HepG2 (cell line): ENCODE data around the gene CNPPD1. TPM values are rescaled to one million over a fixed set of nuclear protein-coding genes. Genes with fewer than 3 reads are reported as not detected.

Experiments used
- ATAC-seq: fragments of 200-7000 bp; cut with Tn5 transposase; 3 replicates; pipeline ENCODE4 v1.9.1; 2020; ENCODE audit warnings: mild to moderate bottlenecking, moderate library complexity
- BruUV-seq: library from RNA; stranded (reverse); fragments of 400-500 nt; replicated peaks from 2 replicates; lab custom pipeline; 2021; lab: Mats Ljungman, UMichigan
- CTCF ChIA-PET: fragments of 300-600 bp; formaldehyde crosslinking; extraction: SDS; loops from one replicate; lab custom pipeline; 2021; ENCODE audit warnings: low total read pairs, inconsistent platforms, low intra/inter-chr PET ratio; lab: Yijun Ruan, JAX
- POLR2A ChIA-PET: fragments of 350-600 bp; sonication (Branson Sonifier 250); formaldehyde crosslinking; loops from one replicate; lab custom pipeline; 2020; ENCODE audit warnings: antibody characterized with exemption, inconsistent platforms; lab: Yijun Ruan, JAX
- DNase-seq: peaks from one replicate; pipeline ENCODE4 v3.0.0-alpha.2; 2015; ENCODE audit warnings: low spot score
- FAIRE-seq: peaks from 3 replicates; lab custom pipeline; 2011; peaks lifted over from hg19 to GRCh38; lab: Jason Lieb, UNC
- H2AFZ ChIP-seq: one replicate; pipeline ENCODE4 v1.6.1; 2011; ENCODE audit warnings: low read length, inconsistent platforms
- H3K27ac ChIP-seq: fragments of 300-600 bp; 3 replicates; pipeline ENCODE4 v1.8.0; 2011; ENCODE audit warnings: mixed run types, mild to moderate bottlenecking, mixed read lengths, low read length, inconsistent platforms; ENCODE audit not compliant: insufficient read depth; ENCODE audit errors: extremely low read length
- H3K27me3 ChIP-seq, 2 experiments: fragments of 200-600 bp in 1 of 2; 2 replicates in 1 of 2; 3 replicates in 1 of 2; pipeline versions ENCODE4 v1.6.0 to v1.8.0; 2011; ENCODE audit warnings: low read length in 2 of 2, mild to moderate bottlenecking in 2 of 2, moderate library complexity in 2 of 2, inconsistent platforms in 1 of 2; ENCODE audit not compliant: insufficient read depth in 2 of 2, control insufficient read depth in 1 of 2
- H3K36me3 ChIP-seq, 2 experiments: fragments of 200-600 bp in 1 of 2; replicated peaks in 1 of 2; 2 replicates in 1 of 2; 3 replicates in 1 of 2; pipeline versions ENCODE4 v1.5.1 to v1.8.0; 2011; ENCODE audit warnings: low read length in 2 of 2, inconsistent platforms in 1 of 2; ENCODE audit not compliant: insufficient read depth in 2 of 2, control insufficient read depth in 1 of 2
- H3K4me1 ChIP-seq: 2 replicates; pipeline ENCODE4 v1.5.1; 2012; ENCODE audit warnings: low read length, inconsistent platforms; ENCODE audit not compliant: insufficient read depth
- H3K4me2 ChIP-seq: 2 replicates; pipeline ENCODE4 v1.6.0; 2011; ENCODE audit warnings: low read depth, low read length, inconsistent platforms
- H3K4me3 ChIP-seq, 3 experiments: fragments of 200-600 bp in 1 of 3; sonication (generic), shearing (Covaris generic) in 1 of 3; replicated peaks in 1 of 3; 2 replicates each; pipeline ENCODE4 v1.5.1; 2011 to 2016; ENCODE audit warnings: low read length in 3 of 3, inconsistent platforms in 2 of 3, low read depth in 2 of 3, mild to moderate bottlenecking in 2 of 3, control low read depth in 1 of 3, mixed read lengths in 1 of 3; ENCODE audit not compliant: insufficient read depth in 1 of 3
- H3K79me2 ChIP-seq: one replicate; pipeline ENCODE4 v1.6.1; 2011; ENCODE audit warnings: low read length, inconsistent platforms; ENCODE audit not compliant: insufficient read depth
- H3K9ac ChIP-seq: 2 replicates; pipeline ENCODE4 v1.6.0; 2011; ENCODE audit warnings: mild to moderate bottlenecking, low read depth, low read length, inconsistent platforms; ENCODE audit not compliant: insufficient read depth
- H3K9me3 ChIP-seq: 2 replicates; pipeline ENCODE4 v1.5.1; 2012; ENCODE audit warnings: mild to moderate bottlenecking, low read length
- H4K20me1 ChIP-seq: 2 replicates; pipeline ENCODE4 v1.6.0; 2011; ENCODE audit warnings: inconsistent platforms, mild to moderate bottlenecking, low read length, moderate library complexity; ENCODE audit not compliant: insufficient read depth
- ZNF776 ChIP-seq: sonication (generic); formaldehyde crosslinking; IDR thresholded peaks from 2 replicates; pipeline ENCODE4 v1.4.0; 2020; ENCODE audit warnings: mild to moderate bottlenecking, missing genetic modification reagents
- WGBS: methylation state at CpG from one replicate; pipeline ENCODE4 v1.1.6; 2017; ENCODE audit warnings: low lambda C conversion rate; 5-methylcytosine and 5-hydroxymethylcytosine counted together
- in situ Hi-C: cut with HindIII; loops from 2 replicates; pipeline ENCODE4 v1.10.0; 2017; ENCODE audit warnings: low pct_unique_long_range_greater_than_20kb; ENCODE audit not compliant: extremely low pct_ligation_motif_present
- intact Hi-C: fragments of 100-400 bp; cut with micrococcal nuclease; formaldehyde crosslinking; loops from one replicate; pipeline ENCODE4 v1.10.0; 2022; ENCODE audit not compliant: unreplicated experiment
- polyA plus RNA-seq, 8 experiments: library from polyadenylated mRNA; depleted of rRNA in 3 of 8; stranded (reverse) in 7 of 8; unstranded in 1 of 8; fragments of >200 nt; fragmentation: Illumina TruSeq in 4 of 8; extraction: Trizol in 4 of 8; gene quantifications; 2 replicates each; pipeline versions ENCODE4 v1.2.1 to v1.2.3, GENCODE V29; 2011 to 2016; ENCODE audit warnings: low read depth in 4 of 8, missing spikeins in 1 of 8, mixed read lengths in 1 of 8; ENCODE audit not compliant: insufficient read depth in 1 of 8
- total RNA-seq, 5 experiments: library from RNA; depleted of rRNA; stranded (reverse); fragments of >200 nt; fragmentation: Illumina TruSeq; extraction: Trizol; gene quantifications; 2 replicates each; pipeline ENCODE4 v1.2.3, GENCODE V29; 2016; ENCODE audit warnings: low read depth in 1 of 5
- TF ChIP-seq, protein P1 (sequence below): IDR thresholded peaks from 2 replicates; pipeline ENCODE4 v1.6.1; 2016; ENCODE audit warnings: low read depth, missing genetic modification reagents, missing compliant biosample characterization

CNPPD1 gene
- total and polyA plus RNA-seq, 2 of the 13 experiments (the other 11 are each of a cell fraction or from before 2014, with no cell fraction given) = 35.5 to 49.4 TPM

DNA sequence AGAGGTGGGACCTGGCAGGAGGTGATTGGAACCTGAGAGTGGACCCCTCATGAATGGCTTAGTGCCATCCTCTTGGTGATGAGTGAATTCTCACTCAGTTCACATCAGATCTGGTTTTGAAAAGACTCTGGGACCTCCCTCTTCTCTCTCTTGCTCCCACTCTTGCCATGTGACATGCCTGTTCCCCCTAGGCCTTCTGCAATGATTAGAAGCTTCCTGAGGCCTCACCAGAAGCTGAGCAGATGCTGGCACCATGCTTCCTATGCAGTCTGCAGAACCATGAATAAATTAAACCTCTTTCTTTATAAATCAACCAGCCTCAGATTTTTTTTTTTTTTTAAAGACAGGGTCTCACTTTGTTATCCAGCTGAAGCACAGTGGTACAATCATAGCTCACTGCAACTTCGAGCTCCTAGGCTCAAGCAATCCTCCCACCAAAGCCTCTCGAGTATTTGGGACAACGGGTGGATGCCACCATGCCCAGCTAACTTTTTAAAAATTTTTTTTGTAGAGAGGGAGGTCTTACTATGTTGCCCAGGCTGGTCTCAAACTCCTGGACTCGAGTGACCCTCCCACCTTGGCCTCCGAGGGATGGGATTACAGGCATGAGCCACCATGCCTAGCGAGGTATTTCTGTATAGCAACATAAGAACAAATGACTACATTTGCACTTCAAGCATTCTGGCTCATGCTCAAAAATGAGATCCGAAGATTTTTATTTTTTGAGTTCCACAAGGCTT is 27.9 kb upstream of the CNPPD1 start:
- CTCF ChIA-PET = no interaction called here
- H3K27ac ChIP-seq = no peak overlapping the region
- no peaks in the 10 kb centered on the region for H3K9me3 ChIP-seq
- H3K9ac ChIP-seq = no peak overlapping the region
- POLR2A ChIA-PET = interaction anchor here (1.3 to 1.4 kb wide), 2 partner anchors 28 to 183 kb away, joined by 3 to 6 read pairs; partner anchors contain the start of genes CNPPD1 and DNPEP
- H3K4me3 ChIP-seq = no peak overlapping the region
- H2AFZ ChIP-seq = no peak overlapping the region
- 88% methylated on average over 7 of the region's 7 CpGs for WGBS
- no peaks in the 10 kb centered on the region for H4K20me1 ChIP-seq
- intact Hi-C loops = no loop called here
- in situ Hi-C loops = loop anchor here (5.0 kb wide), 1 partner anchor 32 kb away; the partner anchor contains the start of gene SLC23A3
- H3K79me2 ChIP-seq = peaks cover 6% of the 10 kb centered on the region
- H3K4me1 ChIP-seq = peaks cover 53% of the 10 kb centered on the region
- H3K27me3 ChIP-seq = no peaks in the 10 kb centered on the region; a peak in 1 of 5 replicates
- FAIRE-seq (no peak), DNase-seq (no peak), ATAC-seq (no peak)
- no peak overlapping the region for H3K4me2 ChIP-seq
- TF ChIP-seq, protein P1, sequence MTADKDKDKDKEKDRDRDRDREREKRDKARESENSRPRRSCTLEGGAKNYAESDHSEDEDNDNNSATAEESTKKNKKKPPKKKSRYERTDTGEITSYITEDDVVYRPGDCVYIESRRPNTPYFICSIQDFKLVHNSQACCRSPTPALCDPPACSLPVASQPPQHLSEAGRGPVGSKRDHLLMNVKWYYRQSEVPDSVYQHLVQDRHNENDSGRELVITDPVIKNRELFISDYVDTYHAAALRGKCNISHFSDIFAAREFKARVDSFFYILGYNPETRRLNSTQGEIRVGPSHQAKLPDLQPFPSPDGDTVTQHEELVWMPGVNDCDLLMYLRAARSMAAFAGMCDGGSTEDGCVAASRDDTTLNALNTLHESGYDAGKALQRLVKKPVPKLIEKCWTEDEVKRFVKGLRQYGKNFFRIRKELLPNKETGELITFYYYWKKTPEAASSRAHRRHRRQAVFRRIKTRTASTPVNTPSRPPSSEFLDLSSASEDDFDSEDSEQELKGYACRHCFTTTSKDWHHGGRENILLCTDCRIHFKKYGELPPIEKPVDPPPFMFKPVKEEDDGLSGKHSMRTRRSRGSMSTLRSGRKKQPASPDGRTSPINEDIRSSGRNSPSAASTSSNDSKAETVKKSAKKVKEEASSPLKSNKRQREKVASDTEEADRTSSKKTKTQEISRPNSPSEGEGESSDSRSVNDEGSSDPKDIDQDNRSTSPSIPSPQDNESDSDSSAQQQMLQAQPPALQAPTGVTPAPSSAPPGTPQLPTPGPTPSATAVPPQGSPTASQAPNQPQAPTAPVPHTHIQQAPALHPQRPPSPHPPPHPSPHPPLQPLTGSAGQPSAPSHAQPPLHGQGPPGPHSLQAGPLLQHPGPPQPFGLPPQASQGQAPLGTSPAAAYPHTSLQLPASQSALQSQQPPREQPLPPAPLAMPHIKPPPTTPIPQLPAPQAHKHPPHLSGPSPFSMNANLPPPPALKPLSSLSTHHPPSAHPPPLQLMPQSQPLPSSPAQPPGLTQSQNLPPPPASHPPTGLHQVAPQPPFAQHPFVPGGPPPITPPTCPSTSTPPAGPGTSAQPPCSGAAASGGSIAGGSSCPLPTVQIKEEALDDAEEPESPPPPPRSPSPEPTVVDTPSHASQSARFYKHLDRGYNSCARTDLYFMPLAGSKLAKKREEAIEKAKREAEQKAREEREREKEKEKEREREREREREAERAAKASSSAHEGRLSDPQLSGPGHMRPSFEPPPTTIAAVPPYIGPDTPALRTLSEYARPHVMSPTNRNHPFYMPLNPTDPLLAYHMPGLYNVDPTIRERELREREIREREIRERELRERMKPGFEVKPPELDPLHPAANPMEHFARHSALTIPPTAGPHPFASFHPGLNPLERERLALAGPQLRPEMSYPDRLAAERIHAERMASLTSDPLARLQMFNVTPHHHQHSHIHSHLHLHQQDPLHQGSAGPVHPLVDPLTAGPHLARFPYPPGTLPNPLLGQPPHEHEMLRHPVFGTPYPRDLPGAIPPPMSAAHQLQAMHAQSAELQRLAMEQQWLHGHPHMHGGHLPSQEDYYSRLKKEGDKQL = no peak
- 0 out of 2 replicates have a peak, but pooled peaks have one; percentile 50 for TF ChIP-seq ZNF776 (CRISPR knock-in tag)
- BruUV-seq = no TSS peak
- peaks cover 2 to 6% of the 10 kb centered on the region in 2 experiments for H3K36me3 ChIP-seq
